NCI-H2196 (cell line): ENCODE data around the gene TJP3.
"Not testable (repeated sequence)": the region's sequence is repeated elsewhere in the genome, so short reads cannot be mapped to it uniquely, and the experiment has no call there.

ENCODE experiments used
- DNase-seq: peaks from one replicate; lab custom pipeline; 2025; ENCODE audit not compliant: unreplicated experiment; lab: John Stamatoyannopoulos, UW

Gene TJP3

DNA sequence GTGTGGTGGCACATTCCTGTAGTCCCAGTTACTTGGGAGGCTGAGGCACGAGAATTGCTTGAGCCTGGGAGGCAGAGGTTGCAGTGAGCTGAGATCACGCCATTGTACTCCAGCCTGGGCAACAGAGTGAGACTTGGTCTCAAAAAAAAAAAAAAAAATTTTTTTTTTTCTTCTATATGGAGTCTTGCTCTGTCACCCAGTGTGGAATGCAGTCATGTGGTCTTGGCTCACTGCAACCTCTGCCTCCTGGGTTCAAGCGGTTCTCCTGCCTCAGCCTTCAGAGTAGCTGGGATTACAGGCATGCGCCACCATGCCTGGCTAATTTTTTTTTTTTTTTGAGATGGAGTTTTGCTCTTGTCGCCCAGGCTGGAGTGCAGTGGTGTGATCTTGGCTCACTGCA lies 57.6 kb downstream of the TJP3 start:
- DNase-seq, result not testable (repeated sequence)

DNA sequence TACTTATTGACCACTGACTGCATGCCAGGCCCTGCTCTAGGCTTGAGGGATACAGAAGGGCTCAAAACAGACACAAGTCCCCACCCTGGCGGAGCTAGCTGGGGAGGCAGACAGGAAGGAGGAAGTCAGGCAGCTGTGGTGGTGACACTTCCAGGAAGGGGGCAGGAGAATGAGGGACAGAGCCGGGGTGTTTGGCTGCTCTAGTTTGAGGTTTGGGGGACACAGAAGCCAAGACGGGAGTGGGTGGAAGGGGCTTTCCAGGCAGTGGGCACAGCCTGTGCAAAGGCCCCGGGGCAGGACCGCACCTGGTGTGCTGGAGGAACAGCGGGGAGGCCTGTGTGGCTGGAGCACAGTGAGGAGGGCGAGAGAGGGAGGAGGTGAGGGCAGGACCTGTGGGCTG lies 58.3 kb downstream of the TJP3 start:
- DNase-seq, result no peak

DNA sequence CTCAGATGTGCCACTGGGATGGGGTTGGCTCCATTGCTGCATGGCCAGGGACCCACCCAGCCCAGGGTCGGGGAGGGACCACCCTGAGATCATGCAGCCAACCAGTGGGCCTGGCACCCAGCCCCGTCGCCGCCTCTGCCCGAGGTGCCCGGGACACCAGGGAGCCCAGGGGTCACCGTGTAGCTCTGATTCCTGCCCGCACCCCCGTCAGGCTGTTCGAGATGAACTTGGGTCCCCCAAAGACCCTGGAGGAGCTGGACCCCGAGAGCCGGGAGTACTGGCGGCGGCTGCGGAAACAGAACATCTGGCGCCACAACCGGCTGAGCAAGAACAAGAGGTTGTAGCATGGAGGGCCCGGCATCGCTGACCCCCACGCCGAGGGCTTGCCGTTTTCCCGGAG lies 58.9 kb downstream of the TJP3 start:
- no peak for DNase-seq

DNA sequence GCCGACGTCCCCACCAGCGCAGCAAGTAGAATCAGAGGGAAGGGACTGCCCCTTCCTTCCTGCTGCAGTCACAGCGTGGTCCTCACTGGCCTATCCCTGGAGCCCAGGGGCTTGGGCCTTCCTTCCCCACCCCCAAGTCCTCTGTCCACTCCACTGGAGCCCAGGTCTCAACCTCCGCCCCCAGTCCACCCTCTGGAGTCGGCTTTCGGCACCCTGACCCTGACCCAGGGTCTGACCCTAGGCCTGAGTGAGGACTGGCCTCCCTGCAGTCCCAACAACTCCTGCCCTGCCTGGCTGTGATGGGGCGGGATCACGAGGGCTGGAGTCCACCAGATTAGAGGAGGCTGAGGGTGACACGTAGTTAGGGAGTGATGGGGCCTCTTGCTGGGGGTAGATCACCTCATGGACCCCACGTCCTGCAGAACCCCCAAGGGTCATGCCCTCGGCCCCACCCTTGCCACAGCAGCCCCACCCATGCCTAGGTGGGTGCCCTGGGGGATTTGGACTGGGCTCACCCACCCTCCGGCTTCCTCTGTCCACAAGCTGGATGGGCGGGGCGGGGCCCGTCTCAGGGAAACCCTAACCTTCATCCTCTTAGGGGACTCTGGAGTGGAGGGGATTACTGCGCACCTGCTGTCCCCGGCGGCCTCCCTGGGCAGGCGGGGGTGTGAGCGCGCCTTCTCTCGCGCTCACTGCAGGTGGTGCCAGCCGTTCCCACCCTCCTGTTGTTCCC lies 60.0 kb downstream of the TJP3 start:
- DNase-seq, result no peak

DNA sequence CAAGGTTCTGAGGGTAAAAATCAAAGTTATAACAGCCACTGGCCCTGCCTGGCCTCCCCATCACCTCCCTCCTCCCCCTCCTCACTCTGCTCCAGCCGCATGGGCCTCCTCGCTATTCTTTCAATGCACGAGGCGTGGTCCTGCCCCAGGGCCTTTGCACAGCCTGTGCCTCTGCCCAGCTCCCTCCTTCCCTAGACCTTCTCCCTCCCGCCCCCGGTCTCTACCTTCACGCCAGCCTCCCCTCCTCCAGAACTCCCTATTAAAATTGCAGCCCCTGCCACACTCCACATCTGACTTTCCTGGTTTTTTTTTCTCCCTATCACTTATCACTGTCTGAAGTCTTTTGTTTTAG lies 60.5 kb downstream of the TJP3 start:
- DNase-seq, result no peak

DNA sequence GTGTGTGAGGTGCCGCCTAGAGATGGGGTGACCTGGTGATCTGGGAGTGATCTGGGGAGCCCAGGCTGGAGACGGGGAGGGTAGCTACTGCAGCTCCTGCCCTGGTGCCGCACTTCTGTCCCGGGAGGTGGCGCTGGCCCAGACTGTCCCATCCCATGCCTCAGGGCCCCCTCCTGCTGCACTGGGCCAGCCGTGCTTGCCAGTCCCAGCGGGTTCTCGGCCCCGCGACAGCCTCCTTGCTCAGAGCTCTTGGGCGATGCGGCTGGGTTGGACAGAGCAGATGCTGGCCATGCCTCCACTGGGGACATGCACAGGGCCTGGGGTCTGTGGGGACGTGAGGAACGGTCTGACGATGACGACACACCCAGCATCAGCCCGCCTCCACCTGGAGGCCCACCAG lies 61.3 kb downstream of the TJP3 start:
- DNase-seq, result no peak

DNA sequence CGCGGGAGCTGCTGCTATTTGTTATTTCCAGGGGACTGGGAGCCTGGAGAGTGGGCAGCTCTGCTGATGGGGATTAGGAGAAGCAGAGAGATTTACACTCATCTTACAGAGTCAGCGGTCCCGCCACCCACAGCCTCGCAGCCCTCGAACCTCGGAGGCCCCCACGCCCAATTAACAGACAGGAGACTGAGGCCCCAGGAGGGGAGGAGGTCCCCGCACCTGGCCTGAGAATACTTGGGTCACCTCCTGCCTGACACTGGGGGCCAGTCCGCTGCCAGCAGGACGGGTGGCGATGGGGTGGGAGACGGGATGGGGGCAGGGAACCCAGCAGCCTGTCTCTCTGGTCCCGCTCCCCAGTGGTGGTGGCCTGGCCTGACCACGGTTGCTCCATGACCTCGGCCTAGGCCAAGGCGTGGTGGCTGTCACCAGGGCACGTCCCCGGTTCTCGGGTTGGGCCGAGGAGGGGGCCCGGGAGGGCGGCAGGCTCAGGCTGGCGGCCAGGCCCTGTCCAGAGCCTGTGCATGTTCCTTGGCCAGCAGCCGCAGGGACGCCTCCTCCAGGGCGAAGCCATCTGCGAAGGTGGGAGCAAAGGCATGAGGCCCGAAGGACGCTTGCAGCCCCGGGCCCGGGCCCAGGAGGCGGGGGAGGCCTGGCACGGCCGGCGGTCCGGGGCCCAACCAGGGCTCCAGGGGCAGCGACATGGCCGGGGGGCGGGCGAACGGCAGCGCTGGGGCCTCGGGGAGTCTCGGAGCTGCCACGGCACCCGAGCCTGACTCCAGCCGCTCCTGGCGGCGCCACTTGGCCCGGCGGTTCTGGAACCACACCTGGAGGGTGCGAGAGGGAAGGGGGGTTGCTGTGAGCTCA lies 62.2 kb downstream of the TJP3 start:
- no peak for DNase-seq

DNA sequence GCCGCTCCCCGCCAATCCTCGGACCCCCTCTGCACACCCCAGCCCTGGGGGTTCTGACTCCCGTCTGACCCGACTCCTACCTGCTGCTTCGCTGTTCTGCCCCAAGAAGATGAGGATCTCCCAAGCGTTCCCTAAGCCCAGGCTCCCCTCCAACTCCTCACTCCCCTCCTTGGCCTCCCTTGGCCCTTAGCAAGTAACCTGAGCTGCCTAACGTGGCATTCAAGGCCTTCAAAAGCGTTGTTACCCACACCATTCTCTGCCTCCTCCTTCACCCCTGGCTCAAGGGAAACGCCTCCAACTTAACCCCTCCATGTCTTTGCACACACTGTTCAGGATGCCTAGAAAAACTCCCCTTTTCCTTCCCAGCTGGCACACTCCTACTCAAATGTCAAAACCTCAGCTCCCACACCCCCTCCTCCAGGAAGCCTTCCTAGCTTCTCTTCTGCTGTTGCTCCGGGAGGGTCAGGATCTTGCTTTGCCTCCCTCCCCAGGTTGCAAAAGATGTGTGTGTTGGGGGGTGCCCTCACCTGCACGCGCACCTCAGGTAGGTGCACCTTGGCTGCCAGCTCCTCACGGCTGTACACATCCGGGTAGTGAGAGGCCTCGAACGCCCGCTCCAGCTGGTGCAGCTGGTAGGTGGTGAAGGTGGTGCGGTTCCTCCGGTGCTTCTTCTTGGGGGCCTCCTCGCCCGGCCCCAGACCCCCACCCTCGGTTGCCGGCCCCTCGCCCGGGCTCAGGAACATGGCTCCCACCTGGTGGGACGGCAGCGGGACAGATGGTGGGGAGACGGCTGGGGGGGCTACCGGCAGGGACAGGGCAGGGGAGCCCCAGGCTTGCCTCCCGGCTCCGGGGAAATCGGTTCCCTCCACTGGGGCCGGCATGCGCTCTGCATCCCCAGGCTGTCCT lies 63.1 kb downstream of the TJP3 start:
- no peak for DNase-seq

DNA sequence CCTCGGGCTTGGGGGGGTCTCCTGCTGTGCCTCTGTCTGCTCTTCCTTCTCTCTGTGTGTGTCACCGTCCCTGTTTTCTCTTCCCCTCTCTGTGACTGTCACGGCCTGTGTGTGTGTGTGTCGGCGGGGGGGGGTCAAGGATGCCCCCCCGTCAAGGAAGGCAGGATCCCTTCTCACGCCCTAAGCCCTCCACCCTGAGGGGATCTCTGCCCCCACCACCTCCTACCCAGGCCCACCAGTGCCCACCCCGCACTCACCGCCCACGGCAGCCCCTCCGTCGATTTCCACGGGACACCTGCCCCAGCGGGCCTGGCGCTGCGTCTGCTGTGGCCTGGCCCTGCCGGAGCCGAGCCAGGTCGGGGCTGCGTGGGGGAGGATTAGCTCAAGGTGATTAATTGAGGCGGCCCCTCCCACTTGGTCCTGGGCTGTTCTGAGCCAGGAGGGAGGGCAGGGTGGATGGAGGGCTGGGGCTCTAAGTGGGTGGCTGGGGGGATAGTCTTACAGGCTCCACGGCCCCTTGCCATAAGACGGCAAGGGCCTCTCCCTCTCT lies 63.8 kb downstream of the TJP3 start, which contains the start of gene RAX2:
Gene RAX2, minus strand, starts transcription at position 323 of the 550 bp plus-strand sequence. CDS start 486 bp downstream, outside the sequence.
- DNase-seq, result no peak

DNA sequence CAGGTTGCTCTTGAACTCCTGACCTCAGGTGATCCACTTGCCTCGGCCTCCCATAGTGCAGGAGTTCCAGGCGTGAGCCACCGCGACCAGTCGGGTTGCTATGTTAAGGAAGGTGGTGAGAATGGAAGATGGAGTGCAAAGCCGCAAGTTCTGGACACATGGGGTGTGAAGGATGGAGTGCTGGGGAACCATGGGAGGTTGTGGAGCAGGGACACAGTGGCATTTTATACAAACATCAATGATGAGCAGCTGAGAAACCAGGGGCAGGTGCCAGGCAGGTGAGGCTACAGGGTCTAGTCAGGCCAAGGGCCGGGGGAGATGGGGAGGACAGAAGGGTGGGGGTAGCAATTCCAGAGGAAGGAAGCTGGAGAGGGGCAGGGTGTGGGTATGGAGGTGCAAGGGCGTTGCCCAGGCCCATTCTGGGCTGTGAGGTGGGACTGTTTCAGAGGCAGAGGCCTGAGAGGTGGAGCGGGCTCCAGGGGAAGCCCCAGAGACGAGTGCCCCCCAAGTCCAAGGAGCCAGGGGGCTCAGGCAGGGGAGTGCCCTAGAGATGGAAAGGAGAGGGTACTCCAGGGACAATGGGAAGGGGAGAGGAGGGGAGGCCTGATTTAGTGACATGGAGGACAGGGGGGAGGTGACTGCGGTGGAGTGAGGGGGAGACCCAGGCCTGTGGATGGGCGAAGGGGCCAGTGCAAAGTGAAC lies 65.8 kb downstream of the TJP3 start:
- no peak for DNase-seq

DNA sequence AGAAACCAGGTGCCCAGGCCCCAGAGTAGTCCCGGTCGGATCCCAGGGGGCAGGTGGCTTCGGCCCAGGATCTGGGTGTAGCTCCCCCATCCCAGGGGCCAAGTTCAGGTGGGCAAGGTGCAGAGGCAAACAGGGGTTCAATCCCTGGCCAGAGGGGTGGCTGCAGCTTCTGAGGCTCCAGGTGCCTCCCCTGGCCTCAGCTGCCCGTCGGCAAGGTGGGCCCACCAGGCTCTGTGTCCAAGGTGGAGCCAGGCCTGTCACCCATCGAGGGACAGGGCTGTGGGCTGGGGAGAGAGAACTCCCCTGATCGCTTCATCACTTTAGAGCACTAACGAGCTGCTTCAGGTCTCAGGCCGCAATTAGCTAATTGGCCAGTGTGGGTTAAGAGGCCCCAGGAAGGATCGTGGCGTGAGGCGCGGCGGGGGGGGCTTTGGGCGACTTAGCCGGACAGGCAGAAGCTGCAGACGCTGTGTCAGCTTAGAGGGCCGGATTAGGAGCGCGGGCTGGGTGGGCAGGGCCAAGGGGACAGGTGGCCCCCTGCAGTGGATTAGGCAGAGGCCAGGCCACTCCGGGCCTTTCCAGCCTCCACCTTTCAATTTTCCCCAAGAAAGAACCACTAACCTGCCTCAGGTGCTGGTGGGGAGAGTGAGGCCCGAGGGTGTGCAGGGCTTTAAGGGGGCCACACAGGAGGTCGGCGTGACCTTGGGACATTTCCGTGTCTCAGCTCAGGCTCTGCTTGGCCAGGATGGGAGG lies 66.6 kb downstream of the TJP3 start:
- DNase-seq, result no peak

DNA sequence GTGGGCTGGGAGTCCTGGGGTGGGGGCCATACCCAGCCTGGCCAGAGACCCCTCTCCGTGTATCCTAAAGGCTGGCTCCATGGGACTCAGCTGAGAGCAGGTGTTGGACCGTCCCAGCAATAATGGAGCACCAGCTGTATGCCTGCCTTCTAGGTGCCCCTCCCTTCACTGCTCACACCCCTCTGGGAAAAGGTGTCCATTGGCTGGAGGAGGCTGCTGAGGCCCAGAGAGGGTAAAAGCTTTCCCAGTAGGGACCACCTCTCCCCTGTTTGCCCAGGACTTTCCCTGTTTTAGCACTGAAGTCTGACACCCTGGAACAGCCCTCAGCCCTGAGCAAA lies 67.2 kb downstream of the TJP3 start:
- no peak for DNase-seq

DNA sequence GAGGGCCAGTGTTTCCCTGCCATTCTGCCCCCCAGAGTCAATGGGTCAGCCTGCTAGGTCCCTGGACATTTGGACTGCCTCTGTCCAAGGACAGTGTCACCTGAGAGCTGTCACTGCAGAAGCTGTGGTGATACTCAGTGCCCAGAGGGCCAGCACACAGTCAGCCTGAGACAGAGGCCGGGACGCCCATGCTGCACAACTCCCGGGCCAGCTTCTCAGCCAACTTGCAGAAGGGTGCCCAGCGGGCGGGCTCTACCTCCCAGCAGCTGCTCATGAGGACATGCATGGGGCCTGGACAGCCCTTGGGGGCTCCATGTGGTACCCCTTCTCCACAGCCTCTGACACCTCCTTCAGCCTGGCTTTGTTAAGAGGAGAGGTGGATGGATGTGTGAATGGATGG lies 67.6 kb downstream of the TJP3 start:
- no peak for DNase-seq

DNA sequence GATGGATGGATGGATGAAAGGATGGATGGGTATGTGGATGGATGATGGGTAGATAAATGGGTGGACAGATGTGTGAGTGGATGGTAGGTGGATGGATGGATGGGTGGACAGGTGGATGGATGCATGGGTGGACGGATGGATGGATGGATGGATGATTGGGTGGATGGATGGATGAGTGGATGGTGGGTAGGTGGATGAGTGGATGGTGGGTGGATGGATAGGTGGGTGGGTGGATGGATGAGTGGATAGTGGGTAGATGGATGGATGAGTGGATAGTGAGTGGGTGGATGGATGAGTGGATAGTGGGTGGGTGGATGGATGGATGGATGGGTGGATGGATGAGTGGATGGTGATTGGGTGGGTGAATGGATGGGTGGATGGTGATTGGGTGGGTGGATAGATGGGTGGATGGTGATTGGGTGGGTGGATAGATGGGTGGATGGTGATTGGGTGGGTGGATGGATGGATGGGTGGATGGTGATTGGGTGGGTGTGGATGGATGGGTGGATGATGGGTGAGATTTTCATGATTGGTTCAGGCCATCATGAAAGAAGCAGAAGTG lies 68.4 kb downstream of the TJP3 start:
- DNase-seq, result no peak

DNA sequence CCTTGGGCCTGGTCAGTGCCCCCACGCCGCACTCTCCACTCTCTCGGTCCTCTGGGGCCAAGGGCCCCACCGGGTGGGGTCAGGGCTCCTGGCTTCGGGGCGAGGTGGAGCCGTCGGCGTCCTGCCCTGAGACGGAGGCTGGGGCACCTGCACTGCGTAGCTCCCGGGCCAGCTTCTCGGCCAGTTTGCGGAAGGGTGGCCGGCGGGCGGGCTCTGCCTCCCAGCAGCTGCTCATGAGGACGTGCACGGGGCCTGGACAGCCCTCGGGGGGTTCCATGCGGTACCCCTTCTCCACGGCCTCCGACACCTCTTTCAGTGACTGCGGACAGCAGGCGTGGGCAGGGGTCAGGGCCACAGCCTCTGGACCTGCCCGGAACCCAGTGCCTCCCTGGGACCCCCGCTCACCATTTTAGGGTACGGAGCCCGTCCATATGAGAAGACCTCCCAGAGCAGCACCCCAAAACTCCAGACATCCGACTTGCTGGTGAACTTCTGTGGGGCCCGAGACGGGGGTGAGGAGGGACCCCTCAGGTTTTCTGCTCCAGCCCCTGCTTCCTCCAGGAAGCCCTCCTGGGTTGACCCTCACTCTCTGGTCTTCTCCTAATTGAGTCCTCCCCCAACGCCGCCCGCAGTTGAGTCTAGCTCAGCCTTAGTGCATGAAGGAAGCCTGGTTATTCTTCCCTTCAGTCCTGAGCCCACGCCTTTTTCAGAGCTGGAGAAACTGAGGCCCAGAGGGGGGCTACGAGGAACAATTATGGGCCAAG lies 70.1 kb downstream of the TJP3 start:
- no peak for DNase-seq

DNA sequence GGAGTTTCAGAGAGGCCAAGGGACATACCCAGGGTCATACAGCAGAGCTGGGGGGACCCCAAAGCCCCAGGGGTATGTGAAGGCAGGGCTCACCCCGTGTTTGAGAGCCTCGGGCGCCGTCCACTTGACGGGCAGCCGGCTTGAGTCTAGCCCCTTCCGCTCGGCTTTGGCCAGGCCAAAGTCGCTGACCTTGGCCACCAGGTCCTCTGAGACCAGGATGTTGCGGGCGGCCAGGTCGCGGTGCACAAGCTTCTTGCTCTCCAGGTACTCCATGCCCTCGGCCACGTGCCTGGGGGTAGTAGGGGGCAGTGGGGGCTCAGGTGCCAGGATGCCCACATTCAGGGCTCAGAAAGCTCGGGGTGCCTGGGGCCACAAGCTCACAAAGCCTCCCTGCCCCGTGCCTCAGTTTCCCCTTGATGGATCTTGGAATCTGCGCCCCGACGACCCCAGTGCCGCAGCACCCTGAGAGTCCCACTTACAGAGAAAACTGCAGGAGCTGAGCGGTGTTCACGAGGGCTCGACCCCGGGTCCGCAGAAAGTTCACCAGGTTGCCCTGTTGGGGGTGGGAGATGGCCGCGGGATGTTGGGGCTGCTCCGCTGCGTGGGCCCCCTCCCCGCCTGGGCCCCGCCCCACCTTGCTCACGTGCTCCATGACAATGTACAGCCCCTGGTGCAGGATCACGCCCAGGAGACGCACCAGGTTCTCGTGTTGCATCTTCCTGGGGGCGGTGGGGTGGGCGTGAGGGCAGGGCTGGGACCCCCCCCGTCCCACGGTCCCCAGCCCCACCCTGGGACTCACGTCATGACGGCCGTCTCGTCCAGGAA lies 70.9 kb downstream of the TJP3 start:
- DNase-seq, result no peak

DNA sequence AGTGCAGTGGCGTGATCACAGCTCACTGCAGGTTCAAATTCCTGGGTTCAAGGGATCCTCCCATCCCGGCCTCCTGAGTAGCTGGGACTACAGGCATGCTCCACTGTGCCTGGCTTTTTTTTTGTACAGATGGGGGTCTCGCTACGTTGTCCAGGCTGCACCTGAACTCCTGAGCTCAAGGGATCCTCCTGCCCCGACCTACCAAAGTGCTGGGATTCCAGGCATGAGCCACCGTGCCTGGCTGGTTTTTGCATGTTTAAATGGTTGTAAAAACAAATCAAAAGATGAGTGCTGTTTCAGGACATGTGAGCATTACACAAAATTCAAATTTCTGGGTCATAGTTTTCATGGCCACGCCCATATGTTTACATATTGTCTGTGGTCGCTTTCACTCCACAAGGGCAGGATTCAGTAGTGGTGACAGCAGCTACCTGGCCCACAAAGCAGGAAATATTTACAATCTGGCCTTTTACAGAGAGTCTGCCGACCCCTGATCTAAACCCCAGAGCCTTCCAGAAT lies 72.7 kb downstream of the TJP3 start:
- no peak for DNase-seq

DNA sequence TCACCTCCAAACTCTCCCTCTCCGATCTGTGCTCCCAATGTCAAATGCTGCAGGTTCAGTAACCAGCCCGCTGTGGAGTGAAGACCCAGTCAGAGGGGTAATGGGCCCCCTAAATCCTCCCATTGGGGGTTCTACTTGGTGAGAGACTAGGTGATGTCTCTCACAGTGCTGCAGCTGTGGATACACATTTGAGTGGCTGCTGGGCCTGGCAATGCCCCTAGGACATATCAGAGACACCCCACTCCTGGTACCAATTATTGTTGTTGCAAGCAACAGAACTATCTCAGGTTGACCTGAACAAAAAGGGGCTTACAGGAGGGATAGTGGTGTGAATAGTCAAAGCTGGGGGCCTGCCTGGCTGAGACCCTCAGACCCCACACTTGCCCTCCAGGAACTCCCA lies 73.4 kb downstream of the TJP3 start:
- no peak for DNase-seq
